Activated CD4-positive, alpha-beta T cell treated with anti-CD3 and anti-CD28 coated beads, Interleukin-2, amount 50 U/mL, for 16 hours (primary cell): ENCODE measurements around the gene SH3RF3.

ENCODE experiments used
- DNase-seq: peaks from one replicate; pipeline ENCODE4 v3.0.0-alpha.2; 2020

The SH3RF3 gene

GRCh38 chr2:109428281-109428680 is 299.3 kb downstream of the SH3RF3 start:
- DNase-seq, result no peak

GRCh38 chr2:109428841-109429566 is 300.0 kb downstream of the SH3RF3 start:
- DNase-seq, result no peak

GRCh38 chr2:109429567-109430328 is 300.7 kb downstream of the SH3RF3 start:
- no peak for DNase-seq

- DNase-seq, result no peak
These were observed 301.3 kb downstream of the SH3RF3 start for GRCh38 chr2:109430329-109430636.

- DNase-seq, result no peak
These were observed 303.4 kb downstream of the SH3RF3 start for GRCh38 chr2:109432421-109432820.

GRCh38 chr2:109433486-109433885 is 304.5 kb downstream of the SH3RF3 start:
- no peak for DNase-seq

- no peak for DNase-seq
These were observed 304.9 kb downstream of the SH3RF3 start for GRCh38 chr2:109433926-109434325.

GRCh38 chr2:109434351-109434750 is 305.3 kb downstream of the SH3RF3 start:
- no peak for DNase-seq

- DNase-seq, result no peak
These were observed 306.2 kb downstream of the SH3RF3 start for GRCh38 chr2:109435066-109435690.

GRCh38 chr2:109435901-109436598 is 307.0 kb downstream of the SH3RF3 start:
- no peak for DNase-seq

GRCh38 chr2:109436610-109437225 is 307.7 kb downstream of the SH3RF3 start:
- DNase-seq, result no peak

GRCh38 chr2:109437325-109438090 is 308.5 kb downstream of the SH3RF3 start:
- no peak for DNase-seq

- DNase-seq, result no peak
These were observed 309.1 kb downstream of the SH3RF3 start for GRCh38 chr2:109438146-109438545.

GRCh38 chr2:109438773-109439389 is 309.9 kb downstream of the SH3RF3 start:
- DNase-seq, result no peak

- no peak for DNase-seq
These were observed 310.4 kb downstream of the SH3RF3 start for GRCh38 chr2:109439390-109439786.

GRCh38 chr2:109439986-109440385 is 311.0 kb downstream of the SH3RF3 start:
- no peak for DNase-seq

- DNase-seq, result no peak
These were observed 311.6 kb downstream of the SH3RF3 start for GRCh38 chr2:109440499-109441156.

GRCh38 chr2:109442715-109443319 is 313.8 kb downstream of the SH3RF3 start:
- no peak for DNase-seq

- no peak for DNase-seq
These were observed 315.9 kb downstream of the SH3RF3 start for GRCh38 chr2:109444916-109445315.

- DNase-seq, result no peak
These were observed 317.5 kb downstream of the SH3RF3 start for GRCh38 chr2:109446278-109447131.
